NCI-H82 (cell line): ENCODE results near the gene KHDC1L.
A peak's percentile ranks its signal among the peaks of the same experiment; 100 is the strongest.
"Not testable (repeated sequence)": the region's sequence is repeated elsewhere in the genome, so short reads cannot be mapped to it uniquely, and the experiment has no call there.

Experiments
- DNase-seq: peaks from one replicate; lab custom pipeline; 2025; lab: John Stamatoyannopoulos, UW

The KHDC1L gene

DNA sequence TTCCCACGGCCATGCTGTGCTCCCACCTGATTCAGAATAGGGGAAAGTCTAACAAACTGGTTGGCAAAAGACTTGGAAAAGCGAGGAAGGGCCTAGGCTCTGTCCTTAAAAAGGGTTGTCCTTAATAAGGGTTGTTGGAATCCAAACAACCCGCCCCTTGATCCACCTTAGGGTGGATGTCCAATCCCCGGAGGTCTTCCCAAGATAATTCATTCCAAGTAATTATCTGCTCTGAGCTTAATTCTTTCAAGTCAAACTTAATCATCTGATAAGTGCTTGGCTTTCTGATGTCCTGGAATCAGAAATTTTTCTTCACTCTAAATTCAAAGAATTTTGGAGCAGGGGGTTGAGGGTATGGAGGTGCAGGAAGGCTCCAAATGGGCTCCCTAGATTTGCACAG, at the start of gene KHDC1L:
TSS of gene KHDC1L (minus strand) at position 101 of the 400 bp plus-strand sequence. CDS start at position 13, 88 bp downstream.
- no peak for DNase-seq

- DNase-seq: not testable (repeated sequence)
Observed at GRCh38 chr6:73269296-73269695, 44.0 kb upstream of the KHDC1L start.

- DNase-seq: not testable (repeated sequence)
Observed at GRCh38 chr6:73268896-73269295, 43.6 kb upstream of the KHDC1L start.

DNA sequence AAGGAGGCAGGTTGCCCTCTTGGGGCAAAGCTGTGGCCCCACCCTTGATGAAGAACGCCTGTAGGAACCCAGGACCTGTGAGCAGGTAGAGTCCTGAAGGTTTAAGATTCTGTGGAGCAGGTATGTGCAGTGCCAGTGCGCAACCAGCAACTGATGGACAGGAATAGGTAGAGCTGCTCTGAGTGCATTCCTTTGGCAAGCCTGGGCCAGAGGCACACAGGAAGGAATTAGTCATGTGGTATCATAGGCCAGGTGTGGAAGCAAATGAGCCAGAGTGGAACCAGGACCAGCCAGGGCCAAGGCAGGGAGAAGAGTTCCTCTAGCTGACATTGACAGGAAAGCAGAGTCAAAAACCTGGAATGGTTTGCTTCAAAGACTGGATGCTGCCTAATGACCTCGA, 39.1 kb upstream of the KHDC1L start:
- no peak for DNase-seq

GRCh38 chr6:73263570-73263909, 38.2 kb upstream of the KHDC1L start:
- DNase-seq: peak; percentile 38

DNA sequence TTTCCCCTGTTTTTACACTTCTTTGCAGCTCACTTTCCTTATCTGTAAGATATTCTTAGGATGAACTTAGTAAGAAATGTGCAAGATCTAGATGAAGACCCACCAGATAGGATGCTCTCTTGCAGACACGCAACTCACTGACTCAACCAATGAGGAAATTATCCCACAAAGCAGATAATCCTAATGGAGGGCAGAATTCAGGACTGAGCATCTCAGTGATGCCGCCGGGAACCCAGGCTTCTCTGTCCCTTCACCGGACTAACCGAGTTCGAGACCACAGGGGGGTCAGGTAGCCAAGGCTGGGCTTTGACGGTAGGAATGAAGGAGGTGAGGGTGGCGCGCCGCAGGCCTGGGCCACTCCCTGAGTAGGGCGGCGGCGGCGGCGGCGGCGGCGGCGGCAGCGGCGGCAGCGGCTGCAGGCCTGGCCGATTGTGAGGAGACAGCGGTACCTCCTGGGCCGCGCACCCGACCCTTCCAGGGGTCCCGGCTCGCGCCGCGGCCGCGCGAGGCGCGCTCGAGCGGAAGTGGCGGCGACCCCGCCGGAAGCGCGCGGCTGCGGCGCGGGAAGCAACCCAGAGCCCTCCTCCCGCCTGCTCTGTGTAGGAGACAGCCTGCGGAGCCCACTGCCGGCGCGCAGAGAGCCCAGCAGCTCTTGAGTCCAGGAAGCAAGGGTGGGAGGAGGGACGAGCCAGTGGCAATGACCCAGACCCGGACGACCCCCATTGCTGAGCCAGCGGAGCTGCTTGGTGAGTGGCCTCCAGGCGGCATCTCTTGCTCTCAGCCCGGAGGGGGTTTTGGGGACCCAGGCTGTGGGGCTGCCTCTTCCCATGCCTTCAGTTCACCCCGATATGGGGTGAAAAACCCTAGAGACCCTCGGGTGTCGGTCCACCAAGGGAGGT, 37.6 kb upstream of the KHDC1L start, which contains the start of gene KHDC1:
TSS of gene KHDC1 (minus strand) at position 526 of the 899 bp plus-strand sequence. CDS start 20,679 bp downstream, outside the sequence.
- DNase-seq: peak; percentile 78

GRCh38 chr6:73258721-73259120, 33.4 kb upstream of the KHDC1L start:
- peak; percentile 5 for DNase-seq

GRCh38 chr6:73254323-73254722, 29.0 kb upstream of the KHDC1L start:
- DNase-seq: not testable (repeated sequence)

GRCh38 chr6:73252703-73253102, 27.4 kb upstream of the KHDC1L start:
- no peak for DNase-seq

DNA sequence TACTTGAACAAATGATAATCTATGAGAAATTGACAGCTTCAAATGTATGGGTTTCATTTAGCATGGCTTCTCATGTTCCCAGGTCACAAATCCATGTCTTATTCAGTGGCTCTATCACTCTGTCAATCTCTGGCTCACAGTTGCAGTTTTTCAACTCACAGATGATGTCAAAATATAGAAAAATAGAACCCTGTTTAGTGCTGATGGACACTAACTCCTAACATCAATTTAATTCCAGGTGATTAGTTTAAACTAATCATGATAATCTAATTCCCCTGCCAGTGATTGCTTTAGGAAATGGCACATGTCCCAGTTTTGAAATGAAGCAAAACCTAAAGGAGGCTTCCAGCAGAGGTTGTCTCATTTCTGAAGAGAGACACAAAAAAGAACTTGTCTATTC, 24.7 kb upstream of the KHDC1L start:
- DNase-seq: peak; percentile 38

- DNase-seq: peak; percentile 66
Observed at GRCh38 chr6:73248192-73248903, 23.1 kb upstream of the KHDC1L start.

- no peak for DNase-seq
Observed at GRCh38 chr6:73242001-73242400, 16.7 kb upstream of the KHDC1L start.

DNA sequence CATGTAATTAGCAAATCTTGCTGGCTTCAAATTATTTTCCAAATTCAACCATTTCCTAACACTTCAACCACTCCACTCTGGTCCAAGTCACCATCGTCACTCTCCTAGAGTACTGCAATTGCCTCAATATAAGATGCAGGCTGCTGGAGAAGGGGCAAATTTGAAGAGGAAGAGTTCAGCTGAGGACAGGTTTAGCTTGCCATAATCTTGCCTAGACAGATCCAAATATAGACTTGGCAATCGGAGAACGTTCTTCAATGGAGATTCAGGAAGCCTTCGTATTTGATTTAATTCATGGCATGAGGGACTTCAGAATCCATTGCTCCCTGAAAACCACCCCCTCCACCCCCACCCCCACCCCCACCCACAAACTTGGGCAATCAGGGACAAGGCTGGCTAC, 15.4 kb upstream of the KHDC1L start:
- no peak for DNase-seq

DNA sequence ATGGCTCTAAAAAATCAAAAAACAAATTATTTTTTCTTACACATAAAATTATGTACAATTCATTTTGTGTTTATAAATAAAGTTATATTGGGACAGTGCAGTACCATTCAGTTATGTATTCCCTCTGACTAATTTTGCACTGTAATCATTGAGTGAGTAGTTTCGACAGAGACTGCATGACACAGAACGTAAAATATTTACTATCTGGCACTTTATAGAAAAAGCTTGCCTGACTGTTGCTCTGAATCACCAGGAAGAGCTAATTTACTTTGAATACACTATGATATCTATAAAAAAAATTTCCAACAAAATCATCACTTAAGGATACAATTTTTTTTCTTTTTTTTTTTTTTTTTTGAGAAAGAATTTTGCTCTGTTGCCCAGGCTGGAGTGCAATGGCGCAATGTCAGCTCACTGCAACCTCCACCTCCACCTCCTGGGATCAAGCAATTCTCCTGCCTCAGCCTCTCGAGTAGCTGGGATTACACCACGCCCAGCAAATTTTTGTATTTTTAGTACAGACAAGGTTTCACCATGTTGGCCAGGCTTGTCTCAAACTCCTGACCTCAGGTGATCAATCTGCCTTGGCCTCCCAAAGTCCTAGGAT, 11.0 kb upstream of the KHDC1L start:
- DNase-seq: no peak

DNA sequence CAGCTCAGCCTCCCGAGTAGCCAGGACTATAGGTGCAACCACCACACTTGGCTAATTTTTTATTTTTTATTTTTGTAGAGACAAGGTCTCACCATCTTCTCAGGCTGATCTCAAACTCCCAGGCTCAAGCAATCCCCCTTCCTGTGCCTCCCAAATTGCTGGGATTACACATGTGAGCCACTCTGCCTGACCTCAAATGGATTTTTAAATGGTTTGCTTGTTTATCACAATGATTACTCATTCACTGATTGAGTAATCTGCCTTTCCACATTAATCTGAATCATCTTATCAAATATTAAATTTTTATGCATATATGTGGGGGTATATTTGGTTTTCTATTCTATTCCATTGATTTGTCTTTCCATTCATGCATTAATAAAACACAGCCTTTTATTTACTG, 9.4 kb upstream of the KHDC1L start:
- no peak for DNase-seq

GRCh38 chr6:73233971-73234370, 8.7 kb upstream of the KHDC1L start:
- DNase-seq: not testable (repeated sequence)

DNA sequence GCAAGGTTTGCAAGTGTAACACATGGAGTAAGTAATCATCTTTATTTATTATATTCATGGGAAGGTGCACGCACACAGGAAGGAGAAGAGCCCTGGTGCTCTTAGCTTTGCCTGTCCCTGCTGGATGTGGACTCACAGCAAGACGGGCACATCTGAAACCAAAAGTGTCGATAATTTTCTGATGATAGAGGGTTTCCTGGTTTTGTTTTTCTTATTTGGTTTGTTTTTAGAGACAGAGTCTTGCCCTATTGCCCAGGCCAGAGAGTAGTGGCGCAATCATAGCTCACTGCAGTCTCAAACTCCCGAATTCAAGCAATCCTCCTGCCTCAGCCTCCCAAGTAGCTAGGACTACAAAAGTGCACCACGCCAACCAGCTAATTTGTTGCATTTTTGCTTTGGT, 7.8 kb upstream of the KHDC1L start:
- no peak for DNase-seq

GRCh38 chr6:73231986-73232391, 6.7 kb upstream of the KHDC1L start:
- no peak for DNase-seq

- DNase-seq: no peak
Observed at GRCh38 chr6:73227606-73228255, 2.4 kb upstream of the KHDC1L start.

DNA sequence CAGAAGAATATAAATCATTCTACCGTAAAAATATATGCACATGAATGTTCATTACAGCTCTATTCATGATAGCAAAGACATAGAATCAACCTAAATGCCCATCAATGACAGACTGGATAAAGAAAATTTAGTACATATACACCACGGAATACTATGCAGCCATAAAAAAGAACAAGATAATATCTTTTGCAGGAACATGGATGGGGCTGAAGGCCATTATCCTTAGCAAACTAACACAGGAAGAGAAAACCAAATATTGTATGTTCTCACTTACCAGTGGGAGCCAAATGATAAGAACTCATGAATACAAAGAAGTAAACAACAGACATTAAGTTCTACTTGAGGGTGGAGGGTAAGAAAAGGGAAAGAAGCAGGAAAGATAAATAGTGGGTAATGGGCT, 8.4 kb downstream of the KHDC1L start:
- no peak for DNase-seq

DNA sequence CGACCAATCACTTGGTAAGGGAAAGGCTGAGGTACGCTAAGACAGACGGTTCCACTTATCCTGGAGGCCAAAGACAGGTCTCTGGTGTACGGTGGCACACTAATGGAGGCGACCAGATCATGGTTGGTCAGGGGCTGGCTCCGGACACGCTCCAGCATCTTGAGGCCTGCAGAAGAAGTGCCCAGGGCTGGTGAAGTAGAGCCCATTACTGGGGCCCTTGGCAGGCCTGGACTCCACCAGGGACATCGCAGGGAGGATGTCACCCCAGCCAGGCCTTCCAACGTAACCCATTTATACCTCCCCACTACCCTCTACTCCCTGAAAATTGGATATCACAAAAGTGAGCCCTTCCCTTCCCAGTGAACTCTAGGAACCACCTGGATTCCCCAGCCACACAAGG, 16.2 kb downstream of the KHDC1L start:
- DNase-seq: no peak

- peak; percentile 2 for DNase-seq
Observed at GRCh38 chr6:73207221-73207837, 18.0 kb downstream of the KHDC1L start.
